AG04449 (cell line): Measurements from ENCODE around the gene NEURL1.

ENCODE experiments used
- CTCF ChIA-PET: fragments of 350-600 bp; formaldehyde crosslinking; extraction: SDS; loops from one replicate; lab custom pipeline; 2021; ENCODE audit warnings: antibody characterized with exemption; lab: Yijun Ruan, JAX
- POLR2A ChIA-PET: fragments of 400-600, 350-600 bp; formaldehyde crosslinking; extraction: SDS; loops from one replicate; lab custom pipeline; 2020; ENCODE audit warnings: antibody characterized with exemption, inconsistent platforms; lab: Yijun Ruan, JAX
- DNase-seq: peaks from one replicate; pipeline ENCODE4 v3.0.0-alpha.2; 2010; ENCODE audit warnings: low read depth, low spot score
- H3K4me3 ChIP-seq: 2 replicates; pipeline ENCODE4 v1.5.1; 2011; ENCODE audit warnings: low read depth, mild to moderate bottlenecking, control low read depth, low read length
- TF ChIP-seq, protein P1 (sequence below): IDR thresholded peaks from one replicate; pipeline ENCODE4 v1.5.1; 2011; ENCODE audit warnings: mild to moderate bottlenecking, moderate library complexity, low read length, control low read depth, inconsistent platforms; ENCODE audit not compliant: insufficient read depth; ENCODE audit errors: missing control alignments

Gene NEURL1

DNA sequence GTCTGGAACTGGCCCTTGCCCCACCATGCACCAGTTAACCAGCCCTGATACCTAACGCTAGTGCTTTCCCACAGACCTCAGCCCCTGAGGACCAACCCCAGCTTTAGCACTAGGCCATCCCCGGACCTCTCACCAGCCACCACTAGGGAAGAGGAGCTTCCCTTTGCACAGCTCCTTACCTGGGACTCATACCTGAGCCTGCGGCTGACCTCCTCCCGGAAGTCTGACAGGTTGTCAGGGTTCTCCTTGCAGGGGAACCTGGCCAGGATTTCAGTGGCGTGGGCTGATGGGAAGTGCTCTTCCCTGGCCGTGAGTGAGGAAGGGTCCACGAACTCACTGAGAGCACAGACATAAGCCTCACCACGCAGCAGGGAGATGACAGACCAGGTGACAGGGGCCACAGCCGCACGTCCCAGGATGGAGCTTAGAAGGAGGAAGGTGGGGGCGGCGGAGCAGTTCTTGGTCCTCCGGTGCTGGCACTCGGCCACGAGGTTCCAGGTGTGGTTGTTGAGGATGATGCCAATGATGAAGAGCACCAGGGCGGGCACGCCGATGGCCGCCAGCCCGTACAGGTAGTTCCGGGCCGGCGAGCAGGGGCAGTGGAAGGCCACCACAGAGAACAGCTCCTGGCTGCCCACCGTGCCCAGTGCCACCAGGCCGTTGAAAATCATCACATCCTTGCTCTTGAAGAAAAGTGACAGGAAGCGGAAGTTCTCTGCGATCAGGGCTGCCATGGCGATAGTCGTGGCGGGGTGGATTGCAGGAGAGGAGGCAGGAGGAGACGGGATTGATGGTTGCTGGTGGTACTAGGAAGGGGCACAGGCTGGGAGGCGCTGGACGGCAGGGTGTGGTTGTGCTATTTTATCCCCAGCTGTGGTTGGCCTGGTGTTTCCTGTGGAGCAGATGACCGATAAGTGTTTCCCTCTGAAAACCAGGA, 44.0 kb upstream of the NEURL1 start:
- TF ChIP-seq, protein P1, sequence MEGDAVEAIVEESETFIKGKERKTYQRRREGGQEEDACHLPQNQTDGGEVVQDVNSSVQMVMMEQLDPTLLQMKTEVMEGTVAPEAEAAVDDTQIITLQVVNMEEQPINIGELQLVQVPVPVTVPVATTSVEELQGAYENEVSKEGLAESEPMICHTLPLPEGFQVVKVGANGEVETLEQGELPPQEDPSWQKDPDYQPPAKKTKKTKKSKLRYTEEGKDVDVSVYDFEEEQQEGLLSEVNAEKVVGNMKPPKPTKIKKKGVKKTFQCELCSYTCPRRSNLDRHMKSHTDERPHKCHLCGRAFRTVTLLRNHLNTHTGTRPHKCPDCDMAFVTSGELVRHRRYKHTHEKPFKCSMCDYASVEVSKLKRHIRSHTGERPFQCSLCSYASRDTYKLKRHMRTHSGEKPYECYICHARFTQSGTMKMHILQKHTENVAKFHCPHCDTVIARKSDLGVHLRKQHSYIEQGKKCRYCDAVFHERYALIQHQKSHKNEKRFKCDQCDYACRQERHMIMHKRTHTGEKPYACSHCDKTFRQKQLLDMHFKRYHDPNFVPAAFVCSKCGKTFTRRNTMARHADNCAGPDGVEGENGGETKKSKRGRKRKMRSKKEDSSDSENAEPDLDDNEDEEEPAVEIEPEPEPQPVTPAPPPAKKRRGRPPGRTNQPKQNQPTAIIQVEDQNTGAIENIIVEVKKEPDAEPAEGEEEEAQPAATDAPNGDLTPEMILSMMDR: no peak
- ChIA-PET CTCF (interaction anchor here (0.6 to 6.8 kb wide), 4 partner anchors 33 to 200 kb away, joined by 3 to 84 read pairs (median 4); no protein-coding TSS in a partner anchor), POLR2A (no interaction called here)
- no peak for DNase-seq
- H3K4me3 ChIP-seq: no peak overlapping the region; the same call in 1 of the 2 replicates

DNA sequence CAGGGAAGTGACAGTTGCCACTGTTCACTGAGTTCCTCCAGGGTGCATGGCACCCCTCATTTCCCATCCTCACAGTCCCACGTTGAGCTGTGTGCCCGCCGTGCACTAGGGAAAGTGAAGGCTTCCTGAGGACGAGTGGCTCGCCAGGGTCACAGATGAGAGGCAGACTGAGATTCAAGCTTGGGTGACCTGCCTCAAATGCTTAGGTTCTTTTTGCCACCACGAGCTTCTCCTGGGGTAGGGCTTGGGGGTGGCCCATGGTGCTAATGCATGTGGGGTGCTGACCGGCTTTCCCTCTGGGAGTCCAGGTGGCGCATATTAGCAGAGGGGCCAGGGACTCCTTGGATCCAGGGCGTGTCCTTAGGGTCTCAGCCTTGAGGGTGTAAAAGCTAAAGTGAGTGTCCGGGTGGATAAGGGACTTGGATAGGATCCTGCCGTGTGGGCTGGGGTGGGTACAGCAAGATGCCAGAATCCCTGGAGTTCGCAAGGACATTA, 43.3 kb upstream of the NEURL1 start:
- no peak for DNase-seq
- ChIA-PET CTCF (interaction anchor here (1.2 to 6.8 kb wide), 3 partner anchors 34 to 38 kb away, joined by 4 to 84 read pairs (median 4); no protein-coding TSS in a partner anchor), POLR2A (no interaction called here)
- TF ChIP-seq, protein P1: no peak
- peak overlapping the region; percentile 77 for H3K4me3 ChIP-seq

DNA sequence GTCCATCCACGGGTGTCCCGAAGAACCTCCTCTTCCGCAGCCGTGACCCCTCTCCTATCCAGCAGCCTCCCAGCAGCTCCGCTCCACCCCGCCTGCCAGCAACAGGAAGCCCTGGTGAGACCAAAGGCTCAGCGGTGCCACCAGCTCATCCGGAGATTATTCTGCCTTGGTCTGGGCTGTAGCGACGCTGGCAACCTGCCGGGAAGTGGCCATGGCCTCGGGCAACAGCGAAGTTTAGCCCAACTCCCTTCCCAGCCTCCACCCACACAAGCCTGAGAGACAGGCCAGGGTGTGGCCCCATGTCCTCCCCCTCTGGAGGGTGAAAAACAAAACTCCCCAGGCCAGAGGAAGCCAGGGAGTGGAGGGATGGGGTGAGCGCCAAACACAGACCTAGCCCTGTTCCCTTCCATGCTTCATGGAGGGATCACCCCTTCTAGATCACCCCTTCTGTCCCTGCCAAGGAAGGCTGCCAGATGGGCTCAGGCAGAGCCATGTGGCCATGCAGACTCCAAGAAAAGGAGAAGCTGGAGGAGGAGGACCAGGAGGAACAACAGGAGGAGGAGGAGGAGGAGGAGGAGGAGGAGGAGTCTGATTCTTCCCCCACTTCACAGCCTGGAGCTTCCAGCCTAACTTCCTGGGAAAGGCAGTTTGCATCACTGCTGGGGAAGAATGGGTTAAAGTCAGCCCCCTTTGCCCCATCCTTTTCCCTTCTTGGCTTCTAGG, 42.3 kb upstream of the NEURL1 start:
- no peak for DNase-seq
- H3K4me3 ChIP-seq: peak overlapping the region; percentile 77
- POLR2A ChIA-PET: interaction anchor here (0.7 to 1.2 kb wide), 2 partner anchors 9 to 42 kb away, joined by 3 to 4 read pairs; partner anchors contain the start of gene NEURL1

DNA sequence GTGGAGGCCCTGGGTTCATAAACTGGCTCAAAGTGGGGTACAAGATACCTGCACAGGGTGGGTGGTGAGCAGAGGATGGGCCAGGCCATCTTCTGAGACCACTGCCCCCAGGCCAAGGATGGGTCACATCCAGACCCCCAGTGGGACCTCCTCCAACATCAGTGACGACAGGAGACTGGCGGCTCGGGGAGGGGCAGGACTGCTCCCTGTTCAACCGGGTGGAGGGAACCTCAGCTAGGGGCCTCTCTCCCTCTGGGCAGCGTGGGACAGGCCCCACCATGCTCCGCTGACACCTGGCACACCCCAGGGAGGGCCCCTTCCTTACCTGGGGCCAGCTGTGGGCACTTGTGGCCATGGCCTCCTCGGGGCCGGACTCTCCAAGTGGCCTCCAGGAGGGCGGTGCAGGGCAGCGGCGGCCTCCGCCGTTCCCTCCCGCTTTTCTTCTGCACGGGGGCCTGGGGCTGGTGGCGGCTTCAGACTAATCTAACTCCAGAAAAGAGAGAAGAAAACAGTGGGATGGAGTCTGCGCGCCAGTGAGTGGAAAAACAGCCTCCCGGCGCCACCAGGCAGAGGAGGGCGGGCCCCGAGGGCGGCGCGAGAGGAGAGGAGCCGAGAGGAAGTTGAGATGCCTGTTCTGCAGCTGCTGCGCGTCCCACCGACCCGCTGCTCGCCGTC, 41.5 kb upstream of the NEURL1 start, which contains the start of gene CALHM2:
Gene CALHM2, minus strand, starts transcription at position 540 of the 675 bp plus-strand sequence. CDS start 2,429 bp downstream, outside the sequence.
- DNase-seq: no peak
- TF ChIP-seq, protein P1: no peak
- ChIA-PET POLR2A (interaction anchor here (0.6 to 1.2 kb wide), 2 partner anchors 41 to 49 kb away, joined by 3 read pairs; partner anchors contain the start of gene NEURL1), CTCF (interaction anchor here (0.6 to 6.8 kb wide), 11 partner anchors 11 to 116 kb away, joined by 3 to 84 read pairs (median 4); no protein-coding TSS in a partner anchor)
- peak within 1 kb of the TSS; percentile 77 for H3K4me3 ChIP-seq

More for the DNA sequence above, 42.3 kb upstream of the NEURL1 start:
- TF ChIP-seq, protein P1: no peak
- CTCF ChIA-PET: interaction anchor here (0.8 to 6.8 kb wide), 8 partner anchors 12 to 91 kb away, joined by 3 to 84 read pairs (median 6); no protein-coding TSS in a partner anchor

DNA sequence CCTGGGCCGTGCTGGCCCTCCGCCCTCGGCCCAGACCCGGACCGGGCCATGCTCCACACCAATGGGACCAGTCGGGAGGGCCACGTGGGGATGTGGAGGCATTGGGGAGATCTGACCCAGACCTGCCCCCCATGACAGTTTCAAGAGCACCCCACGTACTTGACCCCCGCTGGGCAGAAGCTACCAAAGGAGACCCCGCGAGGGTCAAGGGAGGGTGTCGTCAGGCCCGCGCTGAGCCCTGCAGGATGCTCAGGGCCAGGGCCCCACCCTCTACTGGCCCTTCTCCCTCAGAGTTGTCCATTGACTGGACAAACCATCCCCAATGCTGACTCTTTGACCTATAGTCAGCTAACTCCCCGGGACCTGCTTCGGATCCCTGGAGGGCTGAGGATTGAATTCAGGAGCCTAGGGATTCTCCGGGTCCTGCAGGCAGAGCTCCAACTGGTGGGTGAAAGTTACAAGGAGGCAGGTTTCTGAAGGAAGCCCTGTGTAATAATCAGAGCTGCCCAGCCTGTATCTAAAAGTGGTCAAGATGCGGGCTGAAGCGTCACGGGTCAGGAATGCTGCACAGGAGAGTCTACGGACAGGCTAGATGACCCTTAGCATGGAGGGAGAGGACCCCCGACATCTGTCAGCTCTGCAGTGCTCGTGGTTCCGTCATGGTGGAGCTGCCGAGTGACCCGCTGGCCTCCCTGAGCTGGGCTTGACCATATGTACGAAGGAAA, 40.8 kb upstream of the NEURL1 start:
- H3K4me3 ChIP-seq: peak overlapping the region; percentile 77
- TF ChIP-seq, protein P1: no peak
- ChIA-PET POLR2A (interaction anchor here (0.6 kb wide), 1 partner anchor 50 kb away, joined by 3 read pairs; no protein-coding TSS in a partner anchor), CTCF (interaction anchor here (0.6 to 6.8 kb wide), 8 partner anchors 10 to 117 kb away, joined by 3 to 84 read pairs (median 4); no protein-coding TSS in a partner anchor)
- no peak for DNase-seq
